Ovary (tissue), 9 donors: ENCODE results near the gene ATP6V0A1. TPM values are rescaled to one million over a fixed set of nuclear protein-coding genes. Genes with fewer than 3 reads are reported as not detected.
A peak's percentile ranks its signal among the peaks of the same experiment; 100 is the strongest.

Source experiments
- DNase-seq, 5 donors: peaks; one replicate each; pipeline ENCODE4 v3.0.0-alpha.2; 2019 to 2020
- H3K27ac ChIP-seq, 2 donors: fragments of 200-600 bp; one replicate each; pipeline versions ENCODE4 v1.5.1 to v1.8.0; 2019 to 2022
- H3K27me3 ChIP-seq: fragments of 200-600 bp; one replicate; pipeline ENCODE4 v1.8.0; 2022
- H3K36me3 ChIP-seq: fragments of 200-600 bp; sonication (generic); one replicate; pipeline ENCODE4 v1.5.1; 2019
- H3K4me1 ChIP-seq: one replicate; pipeline ENCODE4 v1.8.1; 2013; ENCODE audit warnings: mild to moderate bottlenecking, moderate library complexity; ENCODE audit not compliant: insufficient read depth
- H3K4me3 ChIP-seq: fragments of 200-600 bp; sonication (generic); one replicate; pipeline ENCODE4 v1.5.1; 2017
- H3K9me3 ChIP-seq, 2 donors: fragments of 200-600 bp in 1 of 2; sonication (generic) in 1 of 2; one replicate each; pipeline versions ENCODE4 v1.5.1 to v1.8.1; 2013 to 2019; ENCODE audit warnings: mild to moderate bottlenecking in 1 of 2, moderate library complexity in 1 of 2
- CTCF ChIP-seq, 3 donors: fragments of 450-650 bp in 2 of 3; fragments of 200-600 bp in 1 of 3; IDR thresholded peaks; one replicate each; pipeline versions ENCODE4 v1.5.1 to v1.8.0; 2016 to 2022; ENCODE audit warnings: antibody characterized with exemption in 3 of 3, mild to moderate bottlenecking in 1 of 3
- EP300 ChIP-seq: sonication (generic); formaldehyde crosslinking; IDR thresholded peaks from one replicate; pipeline ENCODE4 v1.6.1; 2017; ENCODE audit warnings: antibody characterized with exemption
- POLR2A ChIP-seq: fragments of 450-650 bp; IDR thresholded peaks from one replicate; pipeline ENCODE4 v1.6.1; 2017; ENCODE audit warnings: antibody characterized with exemption, mild to moderate bottlenecking, moderate library complexity
- WGBS, 3 donors: extraction: QIAGEN DNeasy Blood & Tissue Kit in 1 of 3; methylation state at CpG; one replicate each; pipeline versions ENCODE4 v1.1.5 to v1.1.7; 2013 to 2017; 5-methylcytosine and 5-hydroxymethylcytosine counted together
- intact Hi-C, 4 donors: fragments of 100-400 bp; cut with DNase I; formaldehyde crosslinking; loops; one replicate each; pipeline versions ENCODE4 v1.11.0 to v1.15.1; 2022 to 2023
- polyA plus RNA-seq, 2 donors: library from polyadenylated mRNA; stranded (reverse); fragments of 200-250 nt in 1 of 2; fragments of 350-450 nt in 1 of 2; fragmentation: Illumina TruSeq in 1 of 2; extraction: RNeasy Lipid Tissue Mini Kit (QIAGEN cat#74804) in 1 of 2; gene quantifications; one replicate each; pipeline ENCODE4 v1.2.3, GENCODE V29; 2013 to 2014
- total RNA-seq, 7 donors: library from RNA; depleted of rRNA in 2 of 7; stranded (reverse); fragments of >200 nt in 2 of 7; fragmentation: NEBNext Ultra II Directional in 3 of 7; extraction: Animal tissue kit (Norgen Biotek cat#: 25700) in 3 of 7; gene quantifications; one replicate each; pipeline versions ENCODE4 v1.1.0 to v1.2.4, GENCODE V29; 2016 to 2023
- donor health status: DM: no; HTN: no; CAD: no; lungs with moderate emphysema.
- donor health status: DM: no; HTN: no; CAD: no.
- donor health status: Bipolar disorder and iron deficiency.
- donor health status: DM: yes; HTN: yes; CAD: no.
- donor health status: DM: no; HTN: no; CAD: no.
- donor health status: DM: yes; HTN: yes; CAD: no.

ATP6V0A1 gene
- total and polyA plus RNA-seq, 9 donors = 36.3 to 118 (median 74.1) TPM

DNA sequence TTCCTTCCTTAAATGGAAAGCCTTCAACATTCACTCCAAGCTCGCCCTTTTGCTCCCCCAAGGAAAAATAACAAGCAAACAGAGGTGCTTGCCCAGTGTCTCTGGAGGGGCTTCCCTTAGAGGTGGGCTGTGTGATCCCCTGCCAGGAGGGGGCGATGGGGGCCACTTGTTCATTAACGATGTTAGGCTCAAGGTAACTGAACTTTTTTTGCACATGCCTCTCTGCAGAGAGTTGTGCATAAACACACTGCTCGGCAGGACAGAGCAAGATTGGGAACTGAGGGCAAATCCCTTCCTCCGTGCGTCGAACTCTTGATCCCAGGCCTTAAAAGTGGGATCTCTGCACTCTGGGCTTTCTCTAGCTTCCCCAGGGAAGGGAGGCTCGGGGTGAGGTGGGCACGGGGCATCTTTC lies 61.9 kb downstream of the ATP6V0A1 start:
- Histone ChIP-seq H3K27me3 (no peaks in the 10 kb centered on the region), H3K36me3 (no peaks in the 10 kb centered on the region), H3K4me1 (peaks cover 59% of the 10 kb centered on the region), H3K9me3 (no peaks in the 10 kb centered on the region), H3K27ac (peak overlapping the region; percentile 87 to 92), H3K4me3 (no peak overlapping the region)
- DNase-seq = peak in 3 of 5 donors; percentile 53 to 71 (median 59)
- no peak for TF ChIP-seq CTCF (IDR thresholded peaks at IDR 0.05)
- no peak for TF ChIP-seq POLR2A
- TF ChIP-seq EP300 = no peak
- intact Hi-C loops = loop anchor here in 1 of 4 donors (5.0 kb wide), 1 partner anchor 63 kb away; the partner anchor contains the start of gene ATP6V0A1
- WGBS, 3 donors = 6 to 9% (median 7%) methylated on average over 9 of the region's 9 CpGs

GRCh38 chr17:42521036-42521435 lies 62.4 kb downstream of the ATP6V0A1 start:
- Histone ChIP-seq H3K4me1 (peaks cover 63% of the 10 kb centered on the region), H3K36me3 (no peaks in the 10 kb centered on the region), H3K4me3 (no peak overlapping the region), H3K27me3 (no peaks in the 10 kb centered on the region), H3K9me3 (no peaks in the 10 kb centered on the region), H3K27ac (peak overlapping the region; percentile 87 to 92)
- intact Hi-C loops = loop anchor here in 1 of 4 donors (5.0 kb wide), 1 partner anchor 64 kb away; the partner anchor contains the start of gene ATP6V0A1
- TF ChIP-seq EP300 (no peak), CTCF (IDR thresholded peaks at IDR 0.05) (no peak), POLR2A (no peak)
- WGBS, 3 donors = 34 to 42% (median 39%) methylated on average over 8 of the region's 8 CpGs
- peak in 1 of 5 donors; percentile 36 for DNase-seq

GRCh38 chr17:42521666-42522262 lies 63.1 kb downstream of the ATP6V0A1 start:
- DNase-seq = peak; percentile 48 to 74 (median 59)
- no peaks in the 10 kb centered on the region for H3K9me3 ChIP-seq
- H3K36me3 ChIP-seq = no peaks in the 10 kb centered on the region
- intact Hi-C loops = loop anchor here in 1 of 4 donors (5.0 kb wide), 1 partner anchor 64 kb away; the partner anchor contains the start of gene ATP6V0A1
- H3K4me1 ChIP-seq = peaks cover 57% of the 10 kb centered on the region
- no peak overlapping the region for H3K4me3 ChIP-seq
- H3K27ac ChIP-seq = peak overlapping the region; percentile 87 to 92
- TF ChIP-seq EP300 = no peak
- no peak for TF ChIP-seq CTCF (IDR thresholded peaks at IDR 0.05)
- no peak for TF ChIP-seq POLR2A
- H3K27me3 ChIP-seq = no peaks in the 10 kb centered on the region
- 13 to 27% (median 22%) methylated on average over 9 to 11 of the region's 11 CpGs for WGBS, 3 donors

- 36 to 42% (median 40%) methylated on average over 9 of the region's 9 CpGs for WGBS, 3 donors
- H3K27ac ChIP-seq = peak overlapping the region; percentile 87 to 92
- peaks cover 52% of the 10 kb centered on the region for H3K4me1 ChIP-seq
- TF ChIP-seq CTCF (IDR thresholded peaks at IDR 0.05) (no peak), POLR2A (no peak), EP300 (no peak)
- no peak overlapping the region for H3K4me3 ChIP-seq
- DNase-seq = peak in 2 of 5 donors; percentile 48 to 66
- no peaks in the 10 kb centered on the region for H3K27me3 ChIP-seq
- H3K9me3 ChIP-seq = no peaks in the 10 kb centered on the region
- intact Hi-C loops = loop anchor here in 1 of 4 donors (5.0 kb wide), 1 partner anchor 65 kb away; the partner anchor contains the start of gene ATP6V0A1
- H3K36me3 ChIP-seq = no peaks in the 10 kb centered on the region
These were observed 63.6 kb downstream of the ATP6V0A1 start for GRCh38 chr17:42522263-42522790.
